ENCODE data around the gene VTN. TPM values are rescaled to one million over a fixed set of nuclear protein-coding genes. Genes with fewer than 3 reads are reported as not detected.
A peak's percentile ranks its signal among the peaks of the same experiment; 100 is the strongest.

Gene VTN
- total and polyA plus RNA-seq, 2 donors (not counting 1 experiment from before 2014, with no cell fraction given): 0.34 to 0.36 TPM

- H3K4me2 ChIP-seq (replicated peaks; ENCODE audit: low read depth, low read length, poor library complexity, severe bottlenecking): peak overlapping the region; percentile 92
- Mint-ChIP-seq H3K4me3 (peak overlapping the region; percentile 99), H3K27me3 (no peaks in the 10 kb centered on the region), H3K27ac (peak overlapping the region; percentile 96), H3K4me1 (peaks cover 22% of the 10 kb centered on the region), H3K9me3 (ENCODE audit: insufficient read depth) (no peaks in the 10 kb centered on the region)
- H3K9me3 ChIP-seq (ENCODE audit: control extremely low read depth in 1 of 3, control insufficient read depth in 2 of 3, insufficient read depth in 1 of 3, low read length in 2 of 3): no peaks in the 10 kb centered on the region
- DNase-seq (no peak), ATAC-seq (ENCODE audit: low read depth) (no peak)
- H3K4me3 ChIP-seq (ENCODE audit: control extremely low read depth in 1 of 5, extremely low read depth in 1 of 5, insufficient read depth in 1 of 5, low read depth in 2 of 5, low read length in 4 of 5): peak overlapping the region in 2 of 5 experiments; percentile 73 to 74
- intact Hi-C loops (cut with micrococcal nuclease): loop anchor here (1.0 to 5.0 kb wide), 5 partner anchors 13 to 51 kb away; partner anchors contain the start of genes IFT20, POLDIP2, SLC46A1 and TMEM97
- H3K27ac ChIP-seq (ENCODE audit: low read length in 2 of 2): peak overlapping the region; percentile 53 to 71
- H3K79me2 ChIP-seq (ENCODE audit: control insufficient read depth, insufficient read depth, low read length): peaks cover 8% of the 10 kb centered on the region
- H3K9ac ChIP-seq (ENCODE audit: low read length): no peak overlapping the region
- peaks cover 14 to 23% of the 10 kb centered on the region in 2 donors for H3K4me1 ChIP-seq (ENCODE audit: control insufficient read depth in 2 of 2, insufficient read depth in 2 of 2, low read length in 2 of 2)
- peaks cover 22% of the 10 kb centered on the region for H4K20me1 ChIP-seq (ENCODE audit: control insufficient read depth, insufficient read depth, low read length, poor library complexity, severe bottlenecking)
- H3K27me3 ChIP-seq (replicated peaks in 1 of 4; ENCODE audit: control extremely low read depth in 1 of 4, control insufficient read depth in 3 of 4, insufficient read depth in 4 of 4, low read length in 3 of 4): no peaks in the 10 kb centered on the region
- POLR2A ChIA-PET: interaction anchor here (1.0 kb wide), 1 partner anchor 13 kb away, joined by 6 read pairs; the partner anchor contains the start of gene POLDIP2
- 86% methylated on average over 1 of the region's 1 CpG for WGBS (ENCODE audit: insufficient coverage)
- peaks cover 0 to 3% of the 10 kb centered on the region in 2 experiments for H3K36me3 ChIP-seq (replicated peaks in 1 of 2; ENCODE audit: control extremely low read depth in 1 of 2, control insufficient read depth in 1 of 2, extremely low read depth in 1 of 2, insufficient read depth in 2 of 2, low read length in 1 of 2)
- peak overlapping the region; percentile 88 for H2AFZ ChIP-seq (ENCODE audit: insufficient read depth, low read depth, low read length, poor library complexity, severe bottlenecking)
- TF ChIP-seq CTCF (IDR thresholded peaks at IDR 0.05): no peak
- no peak for TF ChIP-seq EZH2 (IDR thresholded peaks at IDR 0.05; ENCODE audit: borderline replicate concordance, insufficient read depth, low read depth, low read length, poor library complexity, severe bottlenecking)
- CTCF ChIA-PET: interaction anchor here (1.0 to 3.8 kb wide), 2 partner anchors 12 to 46 kb away, joined by 3 to 19 read pairs; partner anchors contain the start of gene POLDIP2
These were observed 617 bp upstream of the VTN start for GRCh38 chr17:28370744-28371103.

GRCh38 chr17:28369684-28370034 lies 448 bp downstream of the VTN start:
- DNase-seq: peak; percentile 23

More at GRCh38 chr17:28369684-28370034, 448 bp downstream of the VTN start:
- no peak for ATAC-seq (ENCODE audit: low read depth)
- H3K4me3 Mint-ChIP-seq: no peak overlapping the region
- POLR2A ChIA-PET: interaction anchor here (1.0 kb wide), 1 partner anchor 12 kb away, joined by 6 read pairs; the partner anchor contains the start of gene POLDIP2
- CTCF ChIA-PET: interaction anchor here (1.0 to 3.8 kb wide), 2 partner anchors 11 to 41 kb away, joined by 3 to 19 read pairs; partner anchors contain the start of gene POLDIP2
- WGBS (ENCODE audit: insufficient coverage): 96% methylated on average over 10 of the region's 10 CpGs
- peak overlapping the region; percentile 96 for H3K27ac Mint-ChIP-seq
- Histone ChIP-seq H3K9me3 (ENCODE audit: control extremely low read depth in 1 of 3, control insufficient read depth in 2 of 3, insufficient read depth in 1 of 3, low read length in 2 of 3) (no peaks in the 10 kb centered on the region), H3K27ac (ENCODE audit: low read length in 2 of 2) (no peak overlapping the region), H3K79me2 (ENCODE audit: control insufficient read depth, insufficient read depth, low read length) (peaks cover 3% of the 10 kb centered on the region), H3K4me3 (ENCODE audit: control extremely low read depth in 1 of 5, extremely low read depth in 1 of 5, insufficient read depth in 1 of 5, low read depth in 2 of 5, low read length in 4 of 5) (no peak overlapping the region), H3K4me1 (ENCODE audit: control insufficient read depth in 2 of 2, insufficient read depth in 2 of 2, low read length in 2 of 2) (peaks cover 14 to 23% of the 10 kb centered on the region in 2 donors), H3K27me3 (replicated peaks in 1 of 4; ENCODE audit: control extremely low read depth in 1 of 4, control insufficient read depth in 3 of 4, insufficient read depth in 4 of 4, low read length in 3 of 4) (no peaks in the 10 kb centered on the region), H2AFZ (ENCODE audit: insufficient read depth, low read depth, low read length, poor library complexity, severe bottlenecking) (no peak overlapping the region), H3K36me3 (replicated peaks in 1 of 2; ENCODE audit: control extremely low read depth in 1 of 2, control insufficient read depth in 1 of 2, extremely low read depth in 1 of 2, insufficient read depth in 2 of 2, low read length in 1 of 2) (peaks cover 0 to 7% of the 10 kb centered on the region in 2 experiments), H4K20me1 (ENCODE audit: control insufficient read depth, insufficient read depth, low read length, poor library complexity, severe bottlenecking) (peaks cover 22% of the 10 kb centered on the region), H3K9ac (ENCODE audit: low read length) (no peak overlapping the region), H3K4me2 (replicated peaks; ENCODE audit: low read depth, low read length, poor library complexity, severe bottlenecking) (no peak overlapping the region)
- no peaks in the 10 kb centered on the region for H3K9me3 Mint-ChIP-seq (ENCODE audit: insufficient read depth)
- H3K4me1 Mint-ChIP-seq: peaks cover 22% of the 10 kb centered on the region
- H3K27me3 Mint-ChIP-seq: no peaks in the 10 kb centered on the region
- TF ChIP-seq EZH2 (IDR thresholded peaks at IDR 0.05; ENCODE audit: borderline replicate concordance, insufficient read depth, low read depth, low read length, poor library complexity, severe bottlenecking): no peak
- intact Hi-C loops (cut with micrococcal nuclease): loop anchor here (2.0 to 5.0 kb wide), 2 partner anchors 15 to 38 kb away; partner anchors contain the start of gene SLC46A1
